ENCODE measurements around the gene TSC2. TPM values are rescaled to one million over a fixed set of nuclear protein-coding genes. Genes with fewer than 3 reads are reported as not detected.
"Not testable (repeated sequence)": the region's sequence is repeated elsewhere in the genome, so short reads cannot be mapped to it uniquely, and the experiment has no call there.

The TSC2 gene
- total RNA-seq, 1 experiment from 2014 or later = 166 TPM

GRCh38 chr16:2105769-2106168 is 58.0 kb downstream of the TSC2 start:
- BruUV-seq (replicated peaks); H3K4me1 ChIP-seq (replicated peaks; ENCODE audit: insufficient read depth): not testable (repeated sequence)

GRCh38 chr16:2106211-2106610 is 58.4 kb downstream of the TSC2 start:
- CTCF ChIA-PET = not testable (repeated sequence)

More at GRCh38 chr16:2105769-2106168, 58.0 kb downstream of the TSC2 start:
- POLR2A ChIA-PET (ENCODE audit: unreplicated experiment); intact Hi-C loops (cut with micrococcal nuclease; ENCODE audit: unreplicated experiment); H2AFZ ChIP-seq; H3K27me3 ChIP-seq (ENCODE audit: insufficient read depth, low read depth); H4K20me1 ChIP-seq (ENCODE audit: insufficient read depth); H3K79me2 ChIP-seq (ENCODE audit: low read depth); H3K4me2 ChIP-seq; CTCF ChIA-PET; H3K9me2 ChIP-seq (ENCODE audit: insufficient read depth); H3K36me3 ChIP-seq (ENCODE audit: low read depth); H3K9me3 ChIP-seq (ENCODE audit: insufficient read depth, low read depth); H3F3A ChIP-seq (ENCODE audit: insufficient read depth, low read depth); H3K4me3 ChIP-seq; H3K27ac ChIP-seq; DNase-seq: not testable (repeated sequence)

GRCh38 chr16:2107121-2107790 is 59.5 kb downstream of the TSC2 start:
- H3K36me3 ChIP-seq (ENCODE audit: low read depth); H3K4me2 ChIP-seq; H3K4me3 ChIP-seq; DNase-seq; POLR2A ChIA-PET (ENCODE audit: unreplicated experiment); H2AFZ ChIP-seq; H3K27me3 ChIP-seq (ENCODE audit: insufficient read depth, low read depth); CTCF ChIA-PET; BruUV-seq (replicated peaks); H3K9me3 ChIP-seq (ENCODE audit: insufficient read depth, low read depth); H3K79me2 ChIP-seq (ENCODE audit: low read depth); H3F3A ChIP-seq (ENCODE audit: insufficient read depth, low read depth); H3K9me2 ChIP-seq (ENCODE audit: insufficient read depth); intact Hi-C loops (cut with micrococcal nuclease; ENCODE audit: unreplicated experiment); H3K27ac ChIP-seq; H4K20me1 ChIP-seq (ENCODE audit: insufficient read depth); H3K4me1 ChIP-seq (replicated peaks; ENCODE audit: insufficient read depth): not testable (repeated sequence)

More at GRCh38 chr16:2106211-2106610, 58.4 kb downstream of the TSC2 start:
- H3K4me3 ChIP-seq; H3K9me3 ChIP-seq (ENCODE audit: insufficient read depth, low read depth); intact Hi-C loops (cut with micrococcal nuclease; ENCODE audit: unreplicated experiment); H3K27me3 ChIP-seq (ENCODE audit: insufficient read depth, low read depth); H3K36me3 ChIP-seq (ENCODE audit: low read depth); H4K20me1 ChIP-seq (ENCODE audit: insufficient read depth); H3K27ac ChIP-seq; H3F3A ChIP-seq (ENCODE audit: insufficient read depth, low read depth); H3K4me1 ChIP-seq (replicated peaks; ENCODE audit: insufficient read depth); H3K79me2 ChIP-seq (ENCODE audit: low read depth); H3K9me2 ChIP-seq (ENCODE audit: insufficient read depth); BruUV-seq (replicated peaks); POLR2A ChIA-PET (ENCODE audit: unreplicated experiment); H3K4me2 ChIP-seq; H2AFZ ChIP-seq; DNase-seq: not testable (repeated sequence)

GRCh38 chr16:2107791-2108125 is 60.0 kb downstream of the TSC2 start:
- BruUV-seq (replicated peaks); H3K4me3 ChIP-seq; CTCF ChIA-PET; H3K9me2 ChIP-seq (ENCODE audit: insufficient read depth); intact Hi-C loops (cut with micrococcal nuclease; ENCODE audit: unreplicated experiment); H3K4me2 ChIP-seq; H3K27me3 ChIP-seq (ENCODE audit: insufficient read depth, low read depth); H3K27ac ChIP-seq; H3K4me1 ChIP-seq (replicated peaks; ENCODE audit: insufficient read depth); H3F3A ChIP-seq (ENCODE audit: insufficient read depth, low read depth); H3K79me2 ChIP-seq (ENCODE audit: low read depth); POLR2A ChIA-PET (ENCODE audit: unreplicated experiment); H4K20me1 ChIP-seq (ENCODE audit: insufficient read depth); DNase-seq; H2AFZ ChIP-seq; H3K36me3 ChIP-seq (ENCODE audit: low read depth); H3K9me3 ChIP-seq (ENCODE audit: insufficient read depth, low read depth): not testable (repeated sequence)

GRCh38 chr16:2108446-2109270 is 60.9 kb downstream of the TSC2 start:
- H3K36me3 ChIP-seq (ENCODE audit: low read depth); BruUV-seq (replicated peaks); intact Hi-C loops (cut with micrococcal nuclease; ENCODE audit: unreplicated experiment); DNase-seq; H3K9me3 ChIP-seq (ENCODE audit: insufficient read depth, low read depth); H3K27me3 ChIP-seq (ENCODE audit: insufficient read depth, low read depth); POLR2A ChIA-PET (ENCODE audit: unreplicated experiment); H3K4me3 ChIP-seq; H3K79me2 ChIP-seq (ENCODE audit: low read depth); H2AFZ ChIP-seq; H3K9me2 ChIP-seq (ENCODE audit: insufficient read depth); H4K20me1 ChIP-seq (ENCODE audit: insufficient read depth); H3K27ac ChIP-seq; H3K4me2 ChIP-seq; CTCF ChIA-PET; H3K4me1 ChIP-seq (replicated peaks; ENCODE audit: insufficient read depth); H3F3A ChIP-seq (ENCODE audit: insufficient read depth, low read depth): not testable (repeated sequence)

- H3K27me3 ChIP-seq (ENCODE audit: insufficient read depth, low read depth); CTCF ChIA-PET; H3F3A ChIP-seq (ENCODE audit: insufficient read depth, low read depth); H3K4me2 ChIP-seq; H4K20me1 ChIP-seq (ENCODE audit: insufficient read depth); BruUV-seq (replicated peaks); H3K4me1 ChIP-seq (replicated peaks; ENCODE audit: insufficient read depth); POLR2A ChIA-PET (ENCODE audit: unreplicated experiment); H3K79me2 ChIP-seq (ENCODE audit: low read depth); H3K36me3 ChIP-seq (ENCODE audit: low read depth); H3K4me3 ChIP-seq; H3K9me3 ChIP-seq (ENCODE audit: insufficient read depth, low read depth); DNase-seq; H2AFZ ChIP-seq; H3K9me2 ChIP-seq (ENCODE audit: insufficient read depth); intact Hi-C loops (cut with micrococcal nuclease; ENCODE audit: unreplicated experiment); H3K27ac ChIP-seq: not testable (repeated sequence)
Observed at GRCh38 chr16:2109271-2109580, 61.4 kb downstream of the TSC2 start.

GRCh38 chr16:2109872-2110271 is 62.1 kb downstream of the TSC2 start:
- H3K9me3 ChIP-seq (ENCODE audit: insufficient read depth, low read depth); intact Hi-C loops (cut with micrococcal nuclease; ENCODE audit: unreplicated experiment); H3F3A ChIP-seq (ENCODE audit: insufficient read depth, low read depth); H2AFZ ChIP-seq; POLR2A ChIA-PET (ENCODE audit: unreplicated experiment); H3K9me2 ChIP-seq (ENCODE audit: insufficient read depth); H3K36me3 ChIP-seq (ENCODE audit: low read depth); DNase-seq; CTCF ChIA-PET; H3K27me3 ChIP-seq (ENCODE audit: insufficient read depth, low read depth); H3K27ac ChIP-seq; H3K79me2 ChIP-seq (ENCODE audit: low read depth); H3K4me3 ChIP-seq; H3K4me2 ChIP-seq; BruUV-seq (replicated peaks); H3K4me1 ChIP-seq (replicated peaks; ENCODE audit: insufficient read depth); H4K20me1 ChIP-seq (ENCODE audit: insufficient read depth): not testable (repeated sequence)
